ENCODE data around the gene LRRC14B. TPM values are rescaled to one million over a fixed set of nuclear protein-coding genes. Genes with fewer than 3 reads are reported as not detected.

The LRRC14B gene
- total and polyA plus RNA-seq, 8 donors = 0.05 to 0.37 TPM; not detected in 6

DNA sequence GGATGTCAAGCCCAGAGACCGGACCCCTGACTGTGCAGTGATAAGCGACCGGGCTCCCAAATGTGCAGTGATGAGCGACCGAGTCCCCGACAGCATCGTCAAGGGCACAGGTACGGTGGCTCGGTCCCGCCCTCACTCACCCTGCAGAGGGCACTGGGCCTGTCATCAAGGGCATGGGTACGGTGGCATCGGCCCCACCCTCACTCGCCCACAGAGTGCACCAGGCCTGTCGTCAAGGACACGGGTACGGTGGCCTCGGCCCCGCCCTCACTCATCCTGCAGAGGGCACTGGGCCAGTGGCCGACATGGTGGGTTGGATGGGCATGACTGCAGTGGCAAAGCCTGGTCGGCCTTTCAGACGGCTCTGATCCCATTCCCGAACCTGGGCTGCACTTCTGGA is 9.7 kb upstream of the LRRC14B start:
- intact Hi-C loops (cut with DNase I; ENCODE audit: low total_unique reads) = no loop called here
- Histone ChIP-seq H3K27me3 (peaks cover 0 to 11% (median 0%) of the 10 kb centered on the region in 3 donors), H3K9me3 (no peaks in the 10 kb centered on the region), H3K36me3 (no peaks in the 10 kb centered on the region), H3K4me1 (peaks cover 0 to 5% (median 0%) of the 10 kb centered on the region in 4 donors), H3K27ac (no peak overlapping the region), H3K4me3 (no peak overlapping the region)
- 89 to 97% (median 90%) methylated on average over 9 to 22 of the region's 22 CpGs for WGBS, 5 donors
- no peak for TF ChIP-seq POLR2A (IDR thresholded peaks at IDR 0.05)
- no peak for DNase-seq

DNA sequence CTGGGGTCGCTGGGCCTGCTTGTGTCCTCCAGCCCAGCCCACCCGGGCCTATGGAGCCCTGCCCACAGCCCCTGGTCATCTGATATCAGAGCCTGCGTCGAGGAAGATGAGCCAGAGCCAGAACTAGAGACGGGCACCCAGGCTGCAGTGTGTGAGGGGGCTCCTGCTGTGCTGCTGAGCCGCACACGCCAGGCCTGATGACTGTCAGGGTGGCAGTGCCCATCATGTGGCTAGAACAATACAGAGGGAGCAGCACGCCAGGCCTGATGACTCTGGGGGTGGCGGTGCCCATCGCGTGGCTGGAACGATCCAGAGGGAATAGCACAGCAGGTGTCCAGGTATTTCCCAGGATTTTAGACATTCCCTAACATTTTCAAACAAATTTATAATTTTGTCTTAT is 9.2 kb upstream of the LRRC14B start:
- Histone ChIP-seq H3K27me3 (peaks cover 0 to 13% (median 0%) of the 10 kb centered on the region in 3 donors), H3K4me1 (peaks cover 0 to 5% (median 0%) of the 10 kb centered on the region in 4 donors), H3K9me3 (no peaks in the 10 kb centered on the region), H3K36me3 (no peaks in the 10 kb centered on the region), H3K4me3 (no peak overlapping the region), H3K27ac (no peak overlapping the region)
- DNase-seq = no peak
- intact Hi-C loops (cut with DNase I; ENCODE audit: low total_unique reads) = no loop called here
- TF ChIP-seq POLR2AphosphoS5 (IDR thresholded peaks at IDR 0.05) (no peak), EP300 (IDR thresholded peaks at IDR 0.05) (no peak), CTCF (IDR thresholded peaks at IDR 0.05) (no peak), POLR2A (IDR thresholded peaks at IDR 0.05) (no peak)
- WGBS, 5 donors = 92 to 98% (median 95%) methylated on average over 10 to 12 of the region's 12 CpGs

DNA sequence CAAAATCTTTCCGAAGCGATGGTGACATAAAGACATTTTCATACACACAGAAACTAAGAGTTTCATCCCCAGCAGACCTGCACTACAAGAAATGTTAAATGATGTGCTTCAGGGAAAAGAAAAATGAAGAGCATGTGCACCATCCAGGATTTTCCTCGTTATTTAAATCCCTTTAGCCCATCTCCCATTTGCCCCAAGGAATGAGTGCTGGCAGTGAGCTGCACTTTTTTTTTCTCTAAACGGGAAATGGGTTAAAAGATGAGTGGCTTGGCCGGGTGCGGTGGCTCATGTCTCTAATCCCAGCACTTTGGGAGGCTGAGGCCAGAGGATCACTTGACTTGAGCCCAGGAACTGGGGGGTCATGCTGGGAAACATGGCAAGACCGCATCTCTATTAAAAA is 6.8 kb upstream of the LRRC14B start:
- TF ChIP-seq POLR2AphosphoS5 (IDR thresholded peaks at IDR 0.05) = no peak
- TF ChIP-seq EP300 (IDR thresholded peaks at IDR 0.05) = no peak
- no peak for TF ChIP-seq POLR2A (IDR thresholded peaks at IDR 0.05)
- TF ChIP-seq CTCF (IDR thresholded peaks at IDR 0.05) = no peak
- no peaks in the 10 kb centered on the region for H3K36me3 ChIP-seq
- no peak for DNase-seq
- H3K4me3 ChIP-seq = no peak overlapping the region
- H3K27me3 ChIP-seq = peaks cover 0 to 19% (median 0%) of the 10 kb centered on the region in 3 donors
- intact Hi-C loops (cut with DNase I; ENCODE audit: low total_unique reads) = no loop called here
- peaks cover 6 to 20% (median 10%) of the 10 kb centered on the region in 4 donors for H3K4me1 ChIP-seq
- no peak overlapping the region for H3K27ac ChIP-seq
- H3K9me3 ChIP-seq = no peaks in the 10 kb centered on the region
- WGBS, 5 donors = 59 to 82% (median 70%) methylated on average over 7 of the region's 7 CpGs

- WGBS, 5 donors = 78 to 91% (median 84%) methylated on average over 18 to 21 of the region's 21 CpGs
- DNase-seq = peak in 1 of 2 donors; percentile 39
- H3K4me1 ChIP-seq = peaks cover 6 to 24% (median 13%) of the 10 kb centered on the region in 4 donors
- no peak overlapping the region for H3K4me3 ChIP-seq
- H3K9me3 ChIP-seq = no peaks in the 10 kb centered on the region
- H3K36me3 ChIP-seq = no peaks in the 10 kb centered on the region
- no peak for TF ChIP-seq POLR2A (IDR thresholded peaks at IDR 0.05)
- no peak for TF ChIP-seq POLR2AphosphoS5 (IDR thresholded peaks at IDR 0.05)
- no peak for TF ChIP-seq CTCF (IDR thresholded peaks at IDR 0.05)
- no peak for TF ChIP-seq EP300 (IDR thresholded peaks at IDR 0.05)
- no peak overlapping the region for H3K27ac ChIP-seq
- peaks cover 0 to 25% (median 0%) of the 10 kb centered on the region in 3 donors for H3K27me3 ChIP-seq
- intact Hi-C loops (cut with DNase I; ENCODE audit: low total_unique reads) = no loop called here
Observed at GRCh38 chr5:185095-186070, 5.9 kb upstream of the LRRC14B start.
